PFSK-1 (cell line): ENCODE data around the gene COX17.

Source experiments
- FOXP2 ChIP-seq: optimal IDR thresholded peaks from 2 replicates; pipeline ENCODE3; 2011; ENCODE audit warnings: borderline replicate concordance, control low read depth, inconsistent platforms; ENCODE audit not compliant: insufficient read depth; ENCODE audit errors: extremely low read length, extremely low read depth
- POLR2AphosphoS5 ChIP-seq: IDR thresholded peaks from 2 replicates; pipeline ENCODE4 v1.6.1; 2012; ENCODE audit warnings: low read depth, mild to moderate bottlenecking, control low read depth, low read length, moderate library complexity
- SIN3A ChIP-seq: IDR thresholded peaks from 2 replicates; pipeline ENCODE4 v1.6.1; 2012; ENCODE audit warnings: mild to moderate bottlenecking, low read length, moderate library complexity, borderline replicate concordance; ENCODE audit not compliant: insufficient read depth
- TAF1 ChIP-seq: IDR thresholded peaks from 2 replicates; pipeline ENCODE4 v1.6.1; 2012; ENCODE audit warnings: low read length, control low read depth, borderline replicate concordance; ENCODE audit not compliant: insufficient read depth
- TF ChIP-seq, protein P1 (sequence below), 2 experiments: IDR thresholded peaks; 2 replicates each; pipeline versions ENCODE4 v1.6.1 to v1.8.0; 2011 to 2012; ENCODE audit warnings: low read depth in 2 of 2, low read length in 2 of 2, control low read depth in 1 of 2, inconsistent platforms in 1 of 2, mild to moderate bottlenecking in 1 of 2, moderate library complexity in 1 of 2; ENCODE audit not compliant: insufficient read depth in 1 of 2

The COX17 gene

GRCh38 chr3:119679874-119680273 lies 2.7 kb upstream of the COX17 start:
- TF ChIP-seq FOXP2 (no peak), POLR2AphosphoS5 (no peak), TAF1 (no peak), SIN3A (no peak)
- TF ChIP-seq, protein P1, sequence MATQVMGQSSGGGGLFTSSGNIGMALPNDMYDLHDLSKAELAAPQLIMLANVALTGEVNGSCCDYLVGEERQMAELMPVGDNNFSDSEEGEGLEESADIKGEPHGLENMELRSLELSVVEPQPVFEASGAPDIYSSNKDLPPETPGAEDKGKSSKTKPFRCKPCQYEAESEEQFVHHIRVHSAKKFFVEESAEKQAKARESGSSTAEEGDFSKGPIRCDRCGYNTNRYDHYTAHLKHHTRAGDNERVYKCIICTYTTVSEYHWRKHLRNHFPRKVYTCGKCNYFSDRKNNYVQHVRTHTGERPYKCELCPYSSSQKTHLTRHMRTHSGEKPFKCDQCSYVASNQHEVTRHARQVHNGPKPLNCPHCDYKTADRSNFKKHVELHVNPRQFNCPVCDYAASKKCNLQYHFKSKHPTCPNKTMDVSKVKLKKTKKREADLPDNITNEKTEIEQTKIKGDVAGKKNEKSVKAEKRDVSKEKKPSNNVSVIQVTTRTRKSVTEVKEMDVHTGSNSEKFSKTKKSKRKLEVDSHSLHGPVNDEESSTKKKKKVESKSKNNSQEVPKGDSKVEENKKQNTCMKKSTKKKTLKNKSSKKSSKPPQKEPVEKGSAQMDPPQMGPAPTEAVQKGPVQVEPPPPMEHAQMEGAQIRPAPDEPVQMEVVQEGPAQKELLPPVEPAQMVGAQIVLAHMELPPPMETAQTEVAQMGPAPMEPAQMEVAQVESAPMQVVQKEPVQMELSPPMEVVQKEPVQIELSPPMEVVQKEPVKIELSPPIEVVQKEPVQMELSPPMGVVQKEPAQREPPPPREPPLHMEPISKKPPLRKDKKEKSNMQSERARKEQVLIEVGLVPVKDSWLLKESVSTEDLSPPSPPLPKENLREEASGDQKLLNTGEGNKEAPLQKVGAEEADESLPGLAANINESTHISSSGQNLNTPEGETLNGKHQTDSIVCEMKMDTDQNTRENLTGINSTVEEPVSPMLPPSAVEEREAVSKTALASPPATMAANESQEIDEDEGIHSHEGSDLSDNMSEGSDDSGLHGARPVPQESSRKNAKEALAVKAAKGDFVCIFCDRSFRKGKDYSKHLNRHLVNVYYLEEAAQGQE (IDR thresholded peaks at IDR 0.05; ENCODE audit: insufficient read depth in 1 of 2, low read depth in 2 of 2, low read length in 2 of 2): no peak

DNA sequence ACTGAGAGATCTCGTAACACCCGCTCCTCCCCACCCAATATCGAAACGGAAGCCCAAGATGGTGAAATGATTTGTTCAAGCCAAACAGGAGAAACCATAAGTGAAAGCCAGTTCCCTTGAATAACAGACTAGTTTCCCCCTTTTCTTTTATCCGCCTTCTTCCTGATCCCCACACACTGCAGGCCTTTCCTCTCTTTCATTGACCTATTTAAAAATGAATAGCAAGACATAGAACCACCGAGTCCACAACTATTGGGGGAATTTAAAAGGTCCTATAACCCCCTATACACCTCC lies 382 bp upstream of the COX17 start:
- TF ChIP-seq TAF1 (no peak), SIN3A (no peak), POLR2AphosphoS5 (no peak), FOXP2 (no peak)
- TF ChIP-seq, protein P1 (IDR thresholded peaks at IDR 0.05; ENCODE audit: insufficient read depth in 1 of 2, low read depth in 2 of 2, low read length in 2 of 2): no peak

- TF ChIP-seq TAF1 (no peak), SIN3A (no peak), POLR2AphosphoS5 (no peak), FOXP2 (no peak)
- TF ChIP-seq, protein P1 (IDR thresholded peaks at IDR 0.05; ENCODE audit: insufficient read depth in 1 of 2, low read depth in 2 of 2, low read length in 2 of 2): no peak
Measured at GRCh38 chr3:119676020-119676419, 1.2 kb downstream of the COX17 start.

DNA sequence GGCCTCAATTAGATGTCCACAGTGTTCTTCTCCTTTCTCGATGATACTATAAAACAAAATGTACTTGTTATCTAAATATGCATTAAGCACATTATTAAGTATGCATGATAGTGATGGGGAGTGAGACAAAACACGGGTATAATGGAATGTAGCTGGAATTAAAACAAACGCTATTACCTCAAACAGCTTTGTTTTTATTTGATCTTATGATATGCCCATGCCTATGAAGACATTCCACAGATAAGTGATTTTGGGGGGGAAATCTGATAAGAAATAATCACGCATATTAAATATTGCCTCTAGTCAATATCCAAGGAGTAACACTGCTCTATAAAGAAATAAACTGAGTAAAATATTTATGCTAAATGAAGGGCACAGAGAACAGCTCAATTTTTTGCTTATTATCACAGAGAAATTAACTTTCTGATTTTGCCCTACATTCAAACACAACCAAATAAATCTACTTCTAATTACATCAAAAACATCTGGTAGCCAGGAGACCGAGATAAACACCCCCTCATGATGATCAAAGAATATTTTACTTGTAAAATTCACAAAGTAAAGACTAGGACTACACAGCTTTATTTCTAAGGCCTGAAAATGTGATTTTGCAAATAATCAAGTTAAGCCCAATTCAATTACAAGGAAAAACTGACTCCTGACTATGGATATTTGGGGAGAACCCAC lies 1.9 kb downstream of the COX17 start:
- TF ChIP-seq FOXP2 (no peak), TAF1 (no peak), SIN3A (no peak), POLR2AphosphoS5 (no peak)
- TF ChIP-seq, protein P1 (IDR thresholded peaks at IDR 0.05; ENCODE audit: insufficient read depth in 1 of 2, low read depth in 2 of 2, low read length in 2 of 2): no peak
